ENCODE results near the gene ZBTB5. TPM values are rescaled to one million over a fixed set of nuclear protein-coding genes. Genes with fewer than 3 reads are reported as not detected.
"Not testable (repeated sequence)": the region's sequence is repeated elsewhere in the genome, so short reads cannot be mapped to it uniquely, and the experiment has no call there.

ZBTB5 gene
- total RNA-seq, 4 donors from 2014 or later = 9.1 to 15.1 (median 12.8) TPM

- H3K27me3 ChIP-seq = no peaks in the 10 kb centered on the region
- peaks cover 0 to 18% (median 8%) of the 10 kb centered on the region in 4 donors for H3K4me1 ChIP-seq
- peak; percentile 55 to 57 for TF ChIP-seq POLR2A (IDR thresholded peaks at IDR 0.05)
- TF ChIP-seq, protein P1, sequence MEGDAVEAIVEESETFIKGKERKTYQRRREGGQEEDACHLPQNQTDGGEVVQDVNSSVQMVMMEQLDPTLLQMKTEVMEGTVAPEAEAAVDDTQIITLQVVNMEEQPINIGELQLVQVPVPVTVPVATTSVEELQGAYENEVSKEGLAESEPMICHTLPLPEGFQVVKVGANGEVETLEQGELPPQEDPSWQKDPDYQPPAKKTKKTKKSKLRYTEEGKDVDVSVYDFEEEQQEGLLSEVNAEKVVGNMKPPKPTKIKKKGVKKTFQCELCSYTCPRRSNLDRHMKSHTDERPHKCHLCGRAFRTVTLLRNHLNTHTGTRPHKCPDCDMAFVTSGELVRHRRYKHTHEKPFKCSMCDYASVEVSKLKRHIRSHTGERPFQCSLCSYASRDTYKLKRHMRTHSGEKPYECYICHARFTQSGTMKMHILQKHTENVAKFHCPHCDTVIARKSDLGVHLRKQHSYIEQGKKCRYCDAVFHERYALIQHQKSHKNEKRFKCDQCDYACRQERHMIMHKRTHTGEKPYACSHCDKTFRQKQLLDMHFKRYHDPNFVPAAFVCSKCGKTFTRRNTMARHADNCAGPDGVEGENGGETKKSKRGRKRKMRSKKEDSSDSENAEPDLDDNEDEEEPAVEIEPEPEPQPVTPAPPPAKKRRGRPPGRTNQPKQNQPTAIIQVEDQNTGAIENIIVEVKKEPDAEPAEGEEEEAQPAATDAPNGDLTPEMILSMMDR (IDR thresholded peaks at IDR 0.05) = no peak
- peak; percentile 97 to 99 (median 97) for DNase-seq
- H3K36me3 ChIP-seq = peaks cover 0 to 14% (median 0%) of the 10 kb centered on the region in 3 donors
- no peaks in the 10 kb centered on the region for H3K9me3 ChIP-seq
- peak within 1 kb of the TSS; percentile 57 to 86 (median 72) for H3K4me3 ChIP-seq
- peak within 1 kb of the TSS; percentile 65 to 83 (median 74) for H3K27ac ChIP-seq
These were observed 20.4 kb upstream of the ZBTB5 start, which contains the start of gene POLR1E for GRCh38 chr9:37485389-37486255. POLR1E (plus strand) TSS chr9:37485948; CDS start chr9:37486048, 100 bp downstream.

DNA sequence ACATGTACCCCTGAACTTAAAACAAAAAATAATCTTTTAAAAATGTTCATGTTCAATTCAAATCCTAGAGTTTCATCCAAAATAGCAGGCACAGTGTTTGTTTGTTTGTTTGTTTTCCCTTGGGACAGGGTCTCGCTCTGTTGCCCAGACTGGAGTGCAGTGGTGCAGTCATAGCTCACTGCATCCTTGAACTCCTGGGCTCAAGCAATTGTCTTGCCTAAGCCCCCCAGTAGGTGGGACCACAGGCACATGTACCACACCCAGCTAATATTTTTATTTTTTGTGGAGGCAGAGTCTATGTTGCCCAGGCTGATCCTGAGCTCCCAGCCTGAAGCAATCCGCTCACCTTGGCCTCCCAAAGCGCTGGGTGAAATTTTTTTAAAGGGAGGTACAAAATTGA is 15.5 kb upstream of the ZBTB5 start:
- Histone ChIP-seq H3K4me3 (no peak overlapping the region), H3K4me1 (peaks cover 0 to 3% (median 0%) of the 10 kb centered on the region in 4 donors), H3K27me3 (no peaks in the 10 kb centered on the region), H3K36me3 (no peaks in the 10 kb centered on the region), H3K27ac (no peak overlapping the region), H3K9me3 (no peaks in the 10 kb centered on the region)
- DNase-seq = no peak
- TF ChIP-seq, protein P1 (IDR thresholded peaks at IDR 0.05) = no peak
- TF ChIP-seq POLR2A (IDR thresholded peaks at IDR 0.05) = no peak

- not testable (repeated sequence) for H3K9me3 ChIP-seq, H3K4me1 ChIP-seq, H3K36me3 ChIP-seq, H3K4me3 ChIP-seq, DNase-seq, H3K27me3 ChIP-seq
- H3K27ac ChIP-seq = peak overlapping the region in 1 of 4 donors; percentile 71
These were observed 12.9 kb upstream of the ZBTB5 start for GRCh38 chr9:37477987-37478619.

DNA sequence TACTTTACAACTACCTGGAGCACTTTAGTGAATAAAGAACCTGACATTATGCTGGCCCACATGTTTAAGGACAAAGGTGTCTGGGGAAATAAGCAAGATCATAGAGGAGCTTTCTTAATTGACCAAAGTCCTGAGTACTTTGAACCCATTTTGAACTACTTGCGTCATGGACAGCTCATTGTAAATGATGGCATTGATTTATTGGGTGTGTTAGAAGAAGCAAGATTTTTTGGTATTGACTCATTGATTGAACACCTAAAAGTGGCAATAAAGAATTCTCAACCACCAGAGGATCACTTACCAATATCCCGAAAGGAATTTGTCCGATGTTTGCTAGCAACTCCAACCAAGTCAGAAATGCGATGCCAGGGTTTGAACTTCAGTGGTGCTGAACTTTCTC is 12.2 kb upstream of the ZBTB5 start:
- not testable (repeated sequence) for H3K9me3 ChIP-seq, DNase-seq, H3K27me3 ChIP-seq, H3K4me3 ChIP-seq, H3K36me3 ChIP-seq, H3K4me1 ChIP-seq
- H3K27ac ChIP-seq = peak overlapping the region in 2 of 4 donors; percentile 29 to 71

DNA sequence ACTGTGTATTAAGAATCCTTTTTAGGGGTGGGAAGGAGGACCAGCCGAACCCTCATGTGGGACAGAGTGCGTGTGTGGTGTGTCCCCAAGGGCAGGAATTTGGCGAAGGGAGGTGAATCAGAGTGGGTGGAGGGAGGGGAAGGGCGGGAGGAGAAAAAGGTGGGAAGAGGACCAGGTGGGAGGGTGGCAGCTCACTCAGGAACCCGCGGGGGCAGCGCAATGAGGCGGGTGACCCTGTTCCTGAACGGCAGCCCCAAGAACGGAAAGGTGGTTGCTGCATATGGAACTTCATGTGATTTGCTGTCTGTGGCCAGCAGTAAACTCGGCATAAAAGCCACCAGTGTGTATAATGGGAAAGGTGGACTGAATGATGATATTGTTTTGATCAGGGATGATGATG is 11.7 kb upstream of the ZBTB5 start:
- TF ChIP-seq POLR2A (IDR thresholded peaks at IDR 0.05) = no peak
- TF ChIP-seq, protein P1 (IDR thresholded peaks at IDR 0.05) = no peak
- DNase-seq = no peak
- Histone ChIP-seq H3K27ac (peak overlapping the region in 2 of 4 donors; percentile 29 to 71), H3K9me3 (no peaks in the 10 kb centered on the region), H3K4me1 (no peaks in the 10 kb centered on the region), H3K36me3 (no peaks in the 10 kb centered on the region), H3K4me3 (no peak overlapping the region), H3K27me3 (no peaks in the 10 kb centered on the region)

DNA sequence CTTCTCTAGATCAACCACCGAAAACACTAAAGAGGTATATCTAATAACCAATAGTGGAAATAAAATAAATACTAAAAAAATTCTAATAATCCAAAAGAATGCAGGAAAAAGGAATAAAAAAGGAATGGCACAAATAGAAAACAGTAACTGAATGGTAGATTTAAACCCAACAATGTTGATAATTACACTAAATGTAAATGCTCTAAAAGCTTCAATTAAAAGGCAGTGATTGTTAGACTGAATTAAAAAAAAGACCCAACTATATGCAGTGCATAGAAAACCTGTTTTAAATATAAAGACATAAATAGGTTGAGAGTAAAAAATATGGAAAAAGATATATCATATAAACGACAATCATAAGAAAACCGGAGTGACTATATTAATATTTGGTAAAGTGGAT is 9.2 kb upstream of the ZBTB5 start:
- Histone ChIP-seq H3K27me3 (no peaks in the 10 kb centered on the region), H3K9me3 (no peaks in the 10 kb centered on the region), H3K4me1 (no peaks in the 10 kb centered on the region), H3K4me3 (no peak overlapping the region), H3K27ac (no peak overlapping the region), H3K36me3 (no peaks in the 10 kb centered on the region)
- TF ChIP-seq, protein P1 (IDR thresholded peaks at IDR 0.05) = no peak
- TF ChIP-seq POLR2A (IDR thresholded peaks at IDR 0.05) = no peak
- no peak for DNase-seq

- not testable (repeated sequence) for H3K27ac ChIP-seq, H3K4me1 ChIP-seq, DNase-seq, H3K4me3 ChIP-seq, H3K36me3 ChIP-seq, H3K9me3 ChIP-seq, H3K27me3 ChIP-seq
These were observed 8.7 kb upstream of the ZBTB5 start for GRCh38 chr9:37473982-37474381.

Data from Peyer's patch (tissue), 4 donors.